ENCODE results near the gene SCNN1G.

The SCNN1G gene

DNA sequence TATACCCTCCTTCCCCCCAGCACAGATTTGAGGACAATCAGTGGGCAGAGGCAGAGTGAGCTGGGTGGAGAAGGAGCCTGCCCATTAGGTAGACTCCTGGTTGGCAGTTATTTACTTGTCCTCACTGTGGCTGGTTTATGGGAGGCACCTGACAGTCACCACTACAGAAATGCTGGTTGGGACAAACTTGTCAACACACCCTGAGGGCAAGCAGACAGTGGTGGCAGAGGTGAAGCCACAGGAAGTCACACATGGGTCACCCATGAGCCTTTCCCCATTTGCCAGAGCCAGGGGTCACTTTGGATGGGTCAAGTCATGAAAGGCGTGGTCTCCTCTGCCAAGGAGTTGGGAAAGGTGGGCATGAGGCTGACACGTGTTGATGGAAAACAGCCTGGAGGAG lies 6.4 kb downstream of the SCNN1G start:
- Histone ChIP-seq H3K4me3 (no peak overlapping the region), H3K27ac (no peak overlapping the region)

DNA sequence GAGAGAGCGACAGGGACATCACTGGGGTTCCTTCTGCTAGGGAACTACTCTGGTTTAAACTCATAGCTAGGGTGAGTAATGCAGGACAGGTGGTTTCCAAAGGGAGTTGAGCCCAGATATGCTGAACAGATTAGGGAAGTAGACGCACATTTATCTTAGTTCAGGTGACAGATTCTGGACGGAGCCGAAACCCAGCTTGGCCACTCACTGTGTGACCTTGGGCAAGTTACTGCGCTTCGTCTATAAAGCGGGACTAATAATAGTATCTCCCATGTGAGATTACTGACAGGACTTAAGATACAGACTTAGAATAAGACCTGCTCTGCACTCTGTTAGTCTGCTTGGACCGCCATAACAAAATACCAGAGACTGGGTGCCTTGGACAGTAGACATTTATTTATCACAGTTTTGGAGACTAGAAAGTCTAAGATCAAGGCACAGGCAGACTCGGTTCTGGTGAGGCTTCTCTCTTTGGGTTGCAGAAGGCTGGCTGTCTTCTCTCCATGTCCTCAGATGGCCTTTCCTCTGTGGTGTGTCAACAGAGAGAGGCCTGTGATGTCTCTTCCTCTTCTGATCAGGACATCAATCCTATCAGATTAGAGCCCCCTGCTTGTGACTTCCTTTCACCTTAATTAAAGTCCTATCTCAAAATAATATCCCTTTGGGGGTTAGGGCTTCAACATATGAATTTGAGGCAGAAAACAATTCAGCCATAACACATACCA lies 12.1 kb downstream of the SCNN1G start:
- Histone ChIP-seq H3K4me3 (no peak overlapping the region), H3K27ac (no peak overlapping the region)

DNA sequence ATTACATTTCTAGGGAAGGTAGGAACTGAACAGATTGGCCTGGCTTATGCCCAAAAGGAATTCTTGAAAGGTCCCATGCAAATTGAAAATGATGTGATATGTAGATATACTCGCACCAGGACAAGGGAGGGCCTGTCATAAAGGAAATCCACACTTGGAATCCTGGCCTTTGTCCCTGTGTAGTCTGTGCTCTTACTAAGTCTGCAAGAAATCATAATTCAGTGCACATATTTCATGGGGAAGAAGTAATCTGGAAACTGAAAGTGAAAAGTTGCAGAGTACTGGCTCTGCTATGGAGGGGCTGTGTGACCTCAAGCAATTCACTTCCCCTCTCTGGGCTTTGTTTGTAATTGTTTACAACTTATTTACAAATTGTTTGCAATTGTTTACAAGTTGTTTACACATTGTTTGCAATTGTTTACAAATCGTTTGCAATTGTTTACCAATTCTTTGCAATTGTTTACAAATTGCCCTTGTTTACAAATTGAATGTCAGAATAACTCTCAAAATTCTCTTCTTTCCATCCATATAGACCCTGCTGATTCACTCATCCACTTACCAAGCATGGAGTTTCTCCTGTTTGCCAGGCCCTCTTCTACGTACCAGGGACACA lies 12.9 kb downstream of the SCNN1G start:
- no peak overlapping the region for H3K27ac ChIP-seq
- H3K4me3 ChIP-seq = no peak overlapping the region

DNA sequence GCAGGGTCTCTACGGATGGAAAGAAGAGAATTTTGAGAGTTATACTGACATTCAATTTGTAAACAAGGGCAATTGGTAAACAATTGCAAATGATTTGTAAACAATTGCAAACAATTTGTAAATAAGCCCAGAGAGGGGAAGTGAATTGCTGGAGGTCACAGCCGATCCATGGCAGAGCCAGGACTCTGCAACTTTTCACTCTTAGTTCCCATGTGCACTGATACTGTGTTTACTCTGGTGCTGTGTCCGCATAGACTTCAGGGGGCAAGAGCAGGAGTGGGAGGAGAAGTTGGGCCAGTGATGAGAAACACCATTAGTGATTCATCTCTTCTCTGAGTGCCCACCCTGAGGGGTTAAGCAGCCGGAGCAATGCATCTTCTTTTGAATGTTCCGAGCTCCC lies 14.0 kb downstream of the SCNN1G start:
- no peak overlapping the region for H3K27ac ChIP-seq
- no peak overlapping the region for H3K4me3 ChIP-seq

DNA sequence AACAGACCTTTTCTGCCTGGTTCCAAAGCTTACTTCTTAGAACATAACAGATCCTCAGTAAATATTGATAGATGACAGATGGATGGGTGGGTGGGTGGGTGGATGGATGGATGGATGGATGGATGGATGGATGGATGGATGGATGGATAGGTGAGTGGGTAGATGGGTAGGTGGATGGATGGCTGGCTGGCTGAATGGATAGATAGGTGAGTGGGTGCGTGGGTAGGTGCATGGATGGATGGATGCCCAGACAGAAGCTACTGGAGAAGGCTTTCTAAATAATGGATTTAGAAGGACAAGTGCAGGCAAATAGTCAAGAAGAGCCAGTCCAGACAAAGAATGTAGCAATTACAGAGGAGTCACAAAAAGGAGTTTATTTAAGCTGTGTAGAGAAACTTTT lies 19.6 kb downstream of the SCNN1G start:
- Histone ChIP-seq H3K4me3 (no peak overlapping the region), H3K27ac (no peak overlapping the region)

DNA sequence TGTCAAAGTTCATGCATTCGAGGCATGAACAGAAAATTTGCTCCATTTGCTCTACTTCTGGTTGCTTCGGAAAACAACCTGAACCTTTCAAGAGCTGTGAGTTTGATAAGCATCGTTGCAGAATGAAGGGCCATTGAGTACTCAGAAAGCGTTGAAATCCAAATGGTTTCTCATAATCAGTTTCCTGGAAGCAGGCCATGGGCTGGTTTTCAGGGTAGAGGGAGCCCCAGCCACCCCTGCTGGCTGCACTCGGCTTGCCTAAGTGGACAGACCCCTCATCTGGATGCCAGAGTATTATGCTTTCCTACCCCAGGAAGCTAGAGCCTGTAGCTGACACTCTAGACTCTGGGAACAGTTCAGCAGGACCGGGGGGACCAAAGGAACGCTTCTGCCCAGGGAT lies 24.4 kb downstream of the SCNN1G start:
- Histone ChIP-seq H3K4me3 (no peak overlapping the region), H3K27ac (no peak overlapping the region)

DNA sequence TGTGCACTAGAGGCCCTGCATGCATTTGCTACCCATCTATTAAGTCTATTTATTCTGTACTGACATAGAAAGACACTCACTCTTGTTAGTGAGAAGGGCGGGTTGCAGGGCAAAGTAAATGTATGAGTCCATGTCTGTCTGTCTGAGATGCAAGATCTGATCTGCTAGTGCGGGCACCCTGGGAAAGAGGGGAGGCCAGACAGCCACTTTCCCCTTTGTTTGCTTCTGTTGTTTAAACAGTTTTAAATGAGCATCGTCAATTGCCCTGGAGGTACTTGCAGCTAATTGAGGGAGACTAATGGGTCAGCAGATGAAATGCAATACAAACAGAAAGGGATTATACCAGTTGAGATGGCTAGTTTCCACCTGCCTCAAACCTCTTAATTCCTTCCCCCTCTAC lies 24.9 kb downstream of the SCNN1G start:
- Histone ChIP-seq H3K4me3 (no peak overlapping the region), H3K27ac (no peak overlapping the region)

DNA sequence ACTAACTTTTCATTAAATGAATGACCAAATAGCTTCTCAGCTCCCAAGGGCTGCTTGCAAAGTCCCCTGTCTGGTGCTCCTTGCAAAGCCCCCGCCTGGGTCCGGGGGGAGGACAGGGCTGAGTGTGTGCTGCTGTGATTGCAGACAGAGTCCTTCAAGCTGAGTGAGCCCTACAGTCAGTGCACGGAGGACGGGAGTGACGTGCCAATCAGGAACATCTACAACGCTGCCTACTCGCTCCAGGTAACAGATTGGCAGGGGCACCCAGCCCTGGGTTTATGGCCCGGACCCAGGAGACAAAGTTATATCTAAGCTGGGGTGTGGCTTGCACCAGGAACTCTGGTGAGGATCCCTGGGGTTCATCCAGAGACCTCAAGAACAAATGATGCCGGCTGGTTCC lies 27.1 kb downstream of the SCNN1G start:
- Histone ChIP-seq H3K27ac (no peak overlapping the region), H3K4me3 (no peak overlapping the region)

DNA sequence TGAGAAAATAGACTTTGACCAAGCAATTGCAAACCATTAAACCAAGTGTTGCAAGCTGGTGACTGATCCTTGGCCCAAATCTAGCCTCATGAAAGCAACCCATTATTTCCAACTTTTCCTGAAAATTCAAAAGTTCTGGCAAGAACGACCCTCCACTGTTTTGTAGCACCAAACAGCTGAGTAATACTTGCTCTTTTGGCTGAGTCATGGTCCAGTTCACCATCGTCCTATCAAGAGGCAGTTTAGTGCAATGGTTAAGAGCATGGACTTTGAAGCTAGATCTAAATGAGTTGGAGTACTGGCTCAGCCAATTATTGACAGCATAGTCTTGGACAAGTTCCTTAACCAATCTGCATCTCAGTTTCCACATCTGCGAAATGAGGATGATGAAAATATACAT lies 31.3 kb downstream of the SCNN1G start:
- Histone ChIP-seq H3K4me3 (no peak overlapping the region), H3K27ac (no peak overlapping the region)

DNA sequence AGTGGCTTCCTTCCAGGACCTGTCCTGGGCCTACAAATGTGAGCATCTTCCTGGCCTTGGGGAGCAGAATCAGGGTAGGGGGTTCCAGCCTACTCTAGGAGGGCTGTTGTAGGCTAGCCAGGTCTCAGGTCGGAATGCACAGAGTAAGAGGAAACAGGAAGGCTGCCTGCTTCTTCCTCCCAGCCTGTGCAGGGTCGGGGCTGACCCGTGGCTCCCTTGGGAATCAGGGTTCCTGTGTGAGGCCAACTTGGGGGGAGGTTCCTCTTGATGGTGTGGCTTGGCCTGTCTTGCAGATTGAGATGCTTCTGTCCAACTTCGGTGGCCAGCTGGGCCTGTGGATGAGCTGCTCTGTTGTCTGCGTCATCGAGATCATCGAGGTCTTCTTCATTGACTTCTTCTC lies 32.3 kb downstream of the SCNN1G start:
- Histone ChIP-seq H3K27ac (no peak overlapping the region), H3K4me3 (no peak overlapping the region)

DNA sequence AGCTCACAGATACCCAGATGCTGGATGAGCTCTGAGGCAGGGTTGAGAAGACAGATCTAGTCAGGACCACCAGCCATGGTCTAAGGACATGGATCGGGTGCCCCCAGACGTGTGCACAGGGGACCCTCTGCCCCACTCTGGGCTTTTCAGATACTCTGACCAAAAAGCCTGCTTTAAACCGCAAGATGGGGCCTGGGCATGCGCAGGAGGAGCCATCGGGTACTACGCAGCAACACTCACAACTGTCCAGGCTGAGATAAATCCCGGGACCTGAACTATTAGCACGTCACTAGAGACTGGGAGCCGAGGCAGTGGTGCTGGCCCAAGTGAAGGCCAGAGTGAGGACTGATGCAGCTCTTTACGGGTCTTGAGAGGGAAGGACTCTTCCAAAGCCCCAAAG lies 32.9 kb downstream of the SCNN1G start:
- H3K27ac ChIP-seq = no peak overlapping the region
- no peak overlapping the region for H3K4me3 ChIP-seq

DNA sequence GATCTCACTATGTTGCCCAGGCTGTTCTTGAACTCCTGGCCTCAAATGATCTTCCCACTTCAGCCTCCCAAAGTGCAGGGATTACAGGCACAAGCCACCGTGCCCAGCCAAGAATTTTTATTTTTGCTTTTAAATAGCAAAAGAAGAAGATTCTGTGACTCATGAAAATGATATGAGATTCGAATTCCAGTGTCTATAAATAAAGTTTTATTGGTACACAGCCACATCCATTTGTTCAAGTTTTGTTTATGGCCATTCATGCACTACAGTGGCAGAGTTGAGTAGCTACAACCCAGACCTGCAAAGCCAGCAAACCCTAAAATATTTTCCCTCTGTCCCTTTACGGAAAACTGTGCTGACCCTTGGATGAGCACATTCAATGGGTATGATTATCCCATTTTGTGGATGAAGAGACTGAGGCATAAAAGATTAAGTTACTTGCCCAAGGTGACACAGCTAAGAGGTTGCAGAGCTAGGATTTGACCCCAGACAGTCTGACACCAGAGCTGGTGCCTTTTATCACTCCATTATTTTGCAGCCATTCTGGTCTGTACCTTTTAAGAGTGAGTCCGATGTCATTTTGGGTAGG lies 34.2 kb downstream of the SCNN1G start:
- no peak overlapping the region for H3K4me3 ChIP-seq

DNA sequence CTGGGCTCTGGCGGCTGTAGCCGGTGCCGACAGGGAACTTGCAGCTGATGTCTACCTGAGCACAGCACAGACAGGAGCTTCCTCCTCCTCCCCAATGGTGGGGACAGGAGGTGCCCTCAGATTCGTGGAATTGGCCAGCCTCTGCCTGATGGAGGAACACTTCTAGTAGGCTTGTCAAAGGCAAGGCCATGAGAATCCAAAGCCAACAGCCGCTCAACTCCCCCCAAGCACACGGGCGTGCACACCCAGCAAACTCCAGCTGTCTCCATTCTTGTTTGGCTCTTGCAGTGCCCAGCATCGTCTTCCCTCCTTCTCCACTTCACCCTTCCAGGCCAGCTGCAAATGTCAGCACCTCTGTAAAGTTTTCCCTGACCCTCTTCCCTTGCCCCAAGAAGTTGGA lies 35.1 kb downstream of the SCNN1G start:
- no peak overlapping the region for H3K27ac ChIP-seq

More for the DNA sequence above, 34.2 kb downstream of the SCNN1G start:
- no peak overlapping the region for H3K27ac ChIP-seq

DNA sequence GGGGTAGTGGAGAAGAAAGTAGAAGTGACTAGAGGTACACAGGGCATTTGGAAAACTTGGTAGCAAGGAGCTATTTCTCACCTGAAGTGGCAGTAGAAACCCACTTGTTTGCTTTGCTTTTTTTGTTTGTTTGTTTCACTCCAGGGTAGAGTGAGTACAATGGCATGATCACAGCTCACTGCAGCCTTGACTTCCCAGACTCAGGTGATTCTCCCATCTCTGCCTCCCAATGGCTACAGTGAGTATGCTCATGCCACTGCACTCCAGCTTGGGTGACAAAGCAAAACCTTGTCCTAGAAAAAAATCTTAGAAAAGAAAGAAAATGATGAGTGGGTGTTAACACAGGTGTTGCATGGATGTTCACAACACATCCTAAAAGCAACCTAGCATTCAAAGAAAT lies 40.4 kb downstream of the SCNN1G start:
- Histone ChIP-seq H3K4me3 (no peak overlapping the region), H3K27ac (no peak overlapping the region)

More for the DNA sequence above, 35.1 kb downstream of the SCNN1G start:
- H3K4me3 ChIP-seq = no peak overlapping the region

DNA sequence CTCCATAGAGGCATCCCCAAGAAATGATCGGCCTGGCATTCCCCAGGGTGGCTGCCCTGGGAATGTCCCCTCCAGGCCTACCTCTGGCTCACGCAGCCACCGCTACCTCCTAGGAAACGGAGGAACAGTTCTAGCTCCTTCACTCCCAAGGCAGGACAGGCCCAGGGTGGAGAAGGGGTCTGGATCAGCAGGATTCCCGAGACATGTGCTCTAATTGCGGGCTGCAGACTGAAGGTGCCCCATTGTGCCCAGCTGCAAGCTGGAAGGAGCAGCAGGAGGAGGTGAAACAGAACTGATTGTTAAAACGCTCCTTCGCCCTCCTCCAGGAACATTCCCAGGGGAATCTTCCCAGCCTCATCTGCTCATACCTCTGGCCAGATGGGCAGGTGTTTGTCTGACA lies 40.8 kb downstream of the SCNN1G start:
- no peak overlapping the region for H3K4me3 ChIP-seq
- H3K27ac ChIP-seq = no peak overlapping the region

DNA sequence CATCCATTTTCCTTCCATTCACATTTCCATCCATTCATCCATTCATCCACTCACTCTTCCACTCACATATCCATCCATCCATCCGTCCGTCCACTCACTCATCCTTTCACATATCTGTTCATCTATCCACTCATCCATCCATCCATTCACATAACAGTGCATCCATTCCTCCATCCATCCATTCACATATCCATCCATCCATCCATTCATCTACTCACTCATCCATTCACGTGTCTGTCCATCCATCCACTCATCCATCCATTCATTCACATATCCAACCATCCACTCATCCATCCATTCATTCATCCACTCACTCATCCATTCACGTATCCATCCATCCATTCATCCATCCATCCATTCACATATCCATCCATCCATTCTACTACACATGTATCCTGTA lies 42.6 kb downstream of the SCNN1G start:
- Histone ChIP-seq H3K27ac (no peak overlapping the region), H3K4me3 (no peak overlapping the region)

DNA sequence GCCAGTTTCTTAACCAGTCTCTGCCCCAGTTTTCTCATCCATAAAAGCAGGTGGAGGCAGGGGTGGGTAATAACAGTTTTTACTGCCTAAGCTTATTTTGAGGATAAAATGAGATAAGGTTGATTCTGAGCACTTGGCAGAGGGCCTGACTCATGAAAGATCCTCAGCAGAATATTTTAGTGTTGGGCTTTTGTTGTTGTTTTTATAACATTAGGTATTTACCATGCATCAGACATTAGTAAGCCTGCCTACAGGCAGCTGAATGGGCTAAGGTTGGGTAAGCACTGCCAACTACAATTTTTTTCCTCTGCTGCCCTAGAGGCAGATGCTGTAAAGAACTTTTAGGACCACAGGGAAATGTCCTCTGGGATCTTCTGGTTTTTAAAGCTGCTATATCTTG lies 43.1 kb downstream of the SCNN1G start:
- no peak overlapping the region for H3K4me3 ChIP-seq

DNA sequence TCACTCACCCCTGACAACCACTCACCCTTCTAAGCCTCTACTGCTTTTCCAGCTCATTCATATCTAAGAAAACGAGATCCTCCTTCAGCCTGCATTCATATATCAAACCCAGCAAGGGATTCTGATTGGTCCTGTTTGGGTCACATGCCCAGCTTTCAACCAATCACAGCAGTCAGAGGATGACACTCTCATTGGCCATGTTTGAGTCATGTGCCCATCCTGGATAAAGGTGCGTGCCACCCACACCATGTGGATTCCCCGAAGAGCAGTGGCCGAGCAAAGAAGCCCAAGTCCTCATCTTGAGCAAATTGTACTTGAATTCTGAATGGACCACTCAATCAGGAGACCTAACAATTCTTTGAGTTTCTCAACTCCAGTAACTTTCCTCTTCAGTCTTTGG lies 45.0 kb downstream of the SCNN1G start:
- H3K27ac ChIP-seq = no peak overlapping the region
- no peak overlapping the region for H3K4me3 ChIP-seq

More for the DNA sequence above, 43.1 kb downstream of the SCNN1G start:
- no peak overlapping the region for H3K27ac ChIP-seq

DNA sequence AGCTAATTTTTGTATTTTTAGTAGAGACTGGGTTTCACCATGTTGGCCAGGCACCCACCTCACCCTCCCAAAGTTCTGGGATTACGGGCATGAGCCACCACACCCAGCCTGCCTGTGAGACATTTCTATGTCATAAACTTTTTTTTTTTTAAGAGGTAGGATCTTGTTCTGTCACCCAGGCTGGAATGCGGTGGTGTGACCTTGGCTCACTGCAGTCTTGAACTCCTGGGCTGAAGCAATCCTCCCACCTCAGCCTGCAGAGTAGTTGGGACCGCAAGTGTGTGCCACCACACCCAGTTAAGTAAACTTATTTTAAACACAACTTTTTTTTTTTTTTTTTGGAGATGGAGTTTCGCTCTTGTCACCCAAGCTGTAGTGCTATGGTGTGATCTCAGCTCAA lies 47.2 kb downstream of the SCNN1G start:
- Histone ChIP-seq H3K27ac (no peak overlapping the region), H3K4me3 (no peak overlapping the region)

DNA sequence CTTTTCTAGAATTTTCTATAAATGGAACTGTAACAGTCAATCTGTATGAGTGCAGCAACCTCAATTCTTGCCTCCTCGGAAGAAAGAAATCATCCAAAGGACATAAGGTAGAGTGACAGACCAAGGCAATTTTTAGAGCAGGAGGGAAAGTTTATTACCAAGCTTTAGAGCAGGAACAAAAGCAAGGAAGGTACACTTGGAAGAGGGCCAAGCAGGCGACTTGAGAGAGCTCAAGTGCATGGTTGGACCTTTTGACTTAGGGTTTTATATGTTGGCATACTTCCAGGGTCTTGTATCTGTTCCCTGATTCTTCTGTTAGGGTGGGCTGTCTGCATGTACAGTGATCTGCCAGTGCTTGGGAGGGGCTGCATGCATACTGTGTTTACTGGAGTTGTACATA lies 50.3 kb downstream of the SCNN1G start:
- no peak overlapping the region for H3K4me3 ChIP-seq
- no peak overlapping the region for H3K27ac ChIP-seq

DNA sequence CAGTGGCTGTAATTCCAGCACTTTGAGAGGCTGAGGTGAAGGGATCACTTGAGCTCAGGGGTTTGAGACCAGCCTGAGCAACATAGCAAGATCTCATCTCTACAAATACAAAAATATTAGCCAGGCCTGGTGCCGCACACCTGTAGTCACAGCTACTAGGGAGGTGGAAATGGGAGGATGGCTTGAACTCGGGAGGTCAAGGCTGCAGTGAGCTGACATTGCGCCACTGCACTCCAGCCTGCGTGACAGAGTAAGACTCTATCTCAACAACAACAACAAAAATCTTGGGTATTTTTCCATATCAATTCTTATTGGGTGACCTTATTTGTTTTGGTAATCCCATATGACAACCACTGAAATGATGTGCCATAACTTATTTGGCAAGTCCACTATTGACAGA lies 52.6 kb downstream of the SCNN1G start:
- H3K4me3 ChIP-seq = no peak overlapping the region

DNA sequence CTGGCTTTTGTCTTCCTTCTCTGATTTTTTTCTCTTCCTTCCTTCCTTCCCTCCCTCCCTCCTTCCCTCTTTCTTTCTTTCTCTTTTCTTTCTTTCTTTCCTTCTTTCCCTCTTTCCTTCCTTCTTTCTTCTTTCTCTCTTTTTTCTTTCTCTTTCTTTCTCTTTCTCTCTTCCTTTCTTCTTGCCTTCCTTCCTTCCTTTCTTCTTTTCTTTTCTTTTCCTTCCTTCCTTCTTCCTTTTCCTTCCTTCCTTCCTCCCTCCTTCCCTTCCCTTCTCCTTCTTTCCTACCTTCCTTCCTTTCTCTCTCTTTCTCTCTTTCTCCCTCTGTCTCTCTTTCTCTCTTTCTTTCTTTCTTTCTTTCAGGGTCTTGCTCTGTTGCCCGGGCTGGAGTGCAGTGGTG lies 54.4 kb downstream of the SCNN1G start:
- Histone ChIP-seq H3K27ac (no peak overlapping the region), H3K4me3 (no peak overlapping the region)

More for the DNA sequence above, 52.6 kb downstream of the SCNN1G start:
- H3K27ac ChIP-seq = no peak overlapping the region
